Measurements from ENCODE around the gene ATXN10.

DNA sequence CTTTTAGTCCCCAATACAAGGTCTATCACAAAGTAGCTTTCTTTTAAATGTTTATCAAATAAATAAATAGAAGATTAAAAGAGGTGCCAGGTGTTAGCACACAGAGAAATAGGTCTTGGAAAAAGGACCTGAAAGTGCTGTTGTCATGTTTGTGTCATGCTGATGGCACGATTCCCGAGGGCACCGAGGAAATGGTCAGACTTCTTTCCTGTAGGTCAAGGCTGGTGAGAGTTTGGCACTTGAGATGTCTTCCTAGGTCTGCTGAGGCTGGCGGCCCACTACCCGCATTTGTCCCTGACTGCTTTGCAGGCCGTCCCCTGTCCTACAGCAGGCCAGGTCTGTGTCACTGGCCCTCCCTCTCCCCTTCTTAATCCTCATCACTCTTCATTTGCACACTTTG lies 112.1 kb downstream of the ATXN10 start:
- TF ChIP-seq CTCF (IDR thresholded peaks at IDR 0.05) (no peak), EZH2 (IDR thresholded peaks at IDR 0.05; ENCODE audit: borderline replicate concordance, insufficient read depth, low read depth, low read length, poor library complexity, severe bottlenecking) (no peak)
